Measurements from ENCODE around the gene TIGAR. TPM values are rescaled to one million over a fixed set of nuclear protein-coding genes. Genes with fewer than 3 reads are reported as not detected.

TIGAR gene
- total and polyA plus RNA-seq, 2 donors (not counting 1 experiment from before 2014, with no cell fraction given): 2.3 to 6.6 TPM

DNA sequence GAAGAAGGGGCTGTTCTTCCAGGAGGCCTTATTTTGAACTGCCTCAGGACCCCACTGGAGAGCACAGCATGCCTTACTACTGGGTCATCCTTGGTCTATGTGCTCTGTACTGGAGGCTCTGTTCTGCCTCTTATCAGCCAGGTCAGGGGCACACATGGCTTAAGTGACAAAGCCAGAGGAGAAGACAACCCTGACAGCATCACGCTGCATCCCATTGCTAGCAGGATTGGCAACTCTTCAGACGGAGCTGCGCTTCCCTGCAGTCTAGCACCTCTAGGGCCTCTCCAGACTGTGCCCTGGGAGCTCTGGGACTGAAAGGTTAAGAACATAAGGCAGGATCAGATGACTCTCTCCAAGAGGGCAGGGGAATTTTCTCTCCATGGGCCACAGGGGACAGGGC is 17.3 kb upstream of the TIGAR start:
- no peak overlapping the region for H3K4me3 ChIP-seq (ENCODE audit: control extremely low read depth in 1 of 5, extremely low read depth in 1 of 5, insufficient read depth in 1 of 5, low read depth in 2 of 5, low read length in 4 of 5)
- no peak for ATAC-seq (ENCODE audit: low read depth)
- Mint-ChIP-seq H3K27ac (no peak overlapping the region), H3K9me3 (ENCODE audit: insufficient read depth) (no peaks in the 10 kb centered on the region), H3K27me3 (no peaks in the 10 kb centered on the region), H3K4me1 (no peaks in the 10 kb centered on the region), H3K4me3 (no peak overlapping the region)
- 100% methylated on average over 3 of the region's 3 CpGs for WGBS (ENCODE audit: insufficient coverage)
- intact Hi-C loops (cut with micrococcal nuclease): no loop called here
- H3K27ac ChIP-seq (ENCODE audit: low read length in 2 of 2): no peak overlapping the region
- POLR2A ChIA-PET: no interaction called here
- no peaks in the 10 kb centered on the region for H3K79me2 ChIP-seq (ENCODE audit: control insufficient read depth, insufficient read depth, low read length)
- H3K9ac ChIP-seq (ENCODE audit: low read length): no peak overlapping the region
- no peaks in the 10 kb centered on the region for H3K27me3 ChIP-seq (replicated peaks in 1 of 4; ENCODE audit: control extremely low read depth in 1 of 4, control insufficient read depth in 3 of 4, insufficient read depth in 4 of 4, low read length in 3 of 4)
- CTCF ChIA-PET: no interaction called here
- DNase-seq: no peak
- no peaks in the 10 kb centered on the region for H3K9me3 ChIP-seq (ENCODE audit: control extremely low read depth in 1 of 3, control insufficient read depth in 2 of 3, insufficient read depth in 1 of 3, low read length in 2 of 3)
- no peak overlapping the region for H3K4me2 ChIP-seq (replicated peaks; ENCODE audit: low read depth, low read length, poor library complexity, severe bottlenecking)
- H3K36me3 ChIP-seq (replicated peaks in 1 of 2; ENCODE audit: control extremely low read depth in 1 of 2, control insufficient read depth in 1 of 2, extremely low read depth in 1 of 2, insufficient read depth in 2 of 2, low read length in 1 of 2): peaks cover 2 to 60% of the 10 kb centered on the region in 2 experiments
- no peak for TF ChIP-seq EZH2 (IDR thresholded peaks at IDR 0.05; ENCODE audit: borderline replicate concordance, insufficient read depth, low read depth, low read length, poor library complexity, severe bottlenecking)
- TF ChIP-seq, protein P1, sequence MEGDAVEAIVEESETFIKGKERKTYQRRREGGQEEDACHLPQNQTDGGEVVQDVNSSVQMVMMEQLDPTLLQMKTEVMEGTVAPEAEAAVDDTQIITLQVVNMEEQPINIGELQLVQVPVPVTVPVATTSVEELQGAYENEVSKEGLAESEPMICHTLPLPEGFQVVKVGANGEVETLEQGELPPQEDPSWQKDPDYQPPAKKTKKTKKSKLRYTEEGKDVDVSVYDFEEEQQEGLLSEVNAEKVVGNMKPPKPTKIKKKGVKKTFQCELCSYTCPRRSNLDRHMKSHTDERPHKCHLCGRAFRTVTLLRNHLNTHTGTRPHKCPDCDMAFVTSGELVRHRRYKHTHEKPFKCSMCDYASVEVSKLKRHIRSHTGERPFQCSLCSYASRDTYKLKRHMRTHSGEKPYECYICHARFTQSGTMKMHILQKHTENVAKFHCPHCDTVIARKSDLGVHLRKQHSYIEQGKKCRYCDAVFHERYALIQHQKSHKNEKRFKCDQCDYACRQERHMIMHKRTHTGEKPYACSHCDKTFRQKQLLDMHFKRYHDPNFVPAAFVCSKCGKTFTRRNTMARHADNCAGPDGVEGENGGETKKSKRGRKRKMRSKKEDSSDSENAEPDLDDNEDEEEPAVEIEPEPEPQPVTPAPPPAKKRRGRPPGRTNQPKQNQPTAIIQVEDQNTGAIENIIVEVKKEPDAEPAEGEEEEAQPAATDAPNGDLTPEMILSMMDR (IDR thresholded peaks at IDR 0.05): no peak
- no peaks in the 10 kb centered on the region for H3K4me1 ChIP-seq (ENCODE audit: control insufficient read depth in 2 of 2, insufficient read depth in 2 of 2, low read length in 2 of 2)
- no peaks in the 10 kb centered on the region for H4K20me1 ChIP-seq (ENCODE audit: control insufficient read depth, insufficient read depth, low read length, poor library complexity, severe bottlenecking)
- no peak overlapping the region for H2AFZ ChIP-seq (ENCODE audit: insufficient read depth, low read depth, low read length, poor library complexity, severe bottlenecking)

DNA sequence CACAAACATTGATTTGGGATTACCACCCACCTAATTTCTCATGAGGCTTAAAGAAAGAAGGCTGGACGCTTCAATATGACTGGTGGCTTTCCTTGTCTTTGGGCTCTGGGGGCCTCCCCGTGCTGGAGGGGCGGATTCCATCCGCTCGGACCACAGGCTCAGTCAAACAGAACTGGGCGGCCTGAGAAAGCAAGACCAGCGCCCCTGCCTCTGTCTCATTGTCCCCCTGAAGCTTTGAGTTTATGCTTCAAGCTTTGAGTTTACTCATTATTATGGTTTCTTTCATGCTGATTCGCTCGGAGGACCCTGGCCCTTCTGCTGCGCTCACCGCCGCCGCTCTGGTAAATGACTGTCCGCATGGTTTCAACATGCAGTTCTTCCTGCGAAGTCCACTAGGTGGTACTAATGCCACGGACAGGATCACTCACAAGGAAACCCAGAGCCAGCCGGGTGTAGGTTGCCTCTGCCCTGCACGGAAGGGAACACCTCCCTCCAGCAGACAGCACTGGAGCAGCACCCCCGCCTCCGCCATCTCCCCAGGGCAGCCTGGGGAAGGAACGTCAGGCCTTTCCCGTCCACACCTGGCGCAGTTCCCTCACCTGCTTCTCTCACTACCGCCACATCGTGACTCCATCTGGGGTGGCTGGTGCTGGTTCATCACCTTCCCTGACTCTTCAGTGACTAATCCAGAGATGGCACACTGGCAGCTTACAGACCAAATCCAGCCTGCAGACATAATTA is 13.2 kb upstream of the TIGAR start:
- TF ChIP-seq EZH2 (IDR thresholded peaks at IDR 0.05; ENCODE audit: borderline replicate concordance, insufficient read depth, low read depth, low read length, poor library complexity, severe bottlenecking): no peak
- TF ChIP-seq, protein P1 (IDR thresholded peaks at IDR 0.05): no peak
- no peaks in the 10 kb centered on the region for H3K79me2 ChIP-seq (ENCODE audit: control insufficient read depth, insufficient read depth, low read length)
- no peak overlapping the region for H3K27ac Mint-ChIP-seq
- no peaks in the 10 kb centered on the region for H4K20me1 ChIP-seq (ENCODE audit: control insufficient read depth, insufficient read depth, low read length, poor library complexity, severe bottlenecking)
- DNase-seq: peak; percentile 29
- no peaks in the 10 kb centered on the region for H3K27me3 ChIP-seq (replicated peaks in 1 of 4; ENCODE audit: control extremely low read depth in 1 of 4, control insufficient read depth in 3 of 4, insufficient read depth in 4 of 4, low read length in 3 of 4)
- H3K9ac ChIP-seq (ENCODE audit: low read length): no peak overlapping the region
- POLR2A ChIA-PET: no interaction called here
- peaks cover 4 to 30% of the 10 kb centered on the region in 2 experiments for H3K36me3 ChIP-seq (replicated peaks in 1 of 2; ENCODE audit: control extremely low read depth in 1 of 2, control insufficient read depth in 1 of 2, extremely low read depth in 1 of 2, insufficient read depth in 2 of 2, low read length in 1 of 2)
- H3K9me3 ChIP-seq (ENCODE audit: control extremely low read depth in 1 of 3, control insufficient read depth in 2 of 3, insufficient read depth in 1 of 3, low read length in 2 of 3): no peaks in the 10 kb centered on the region
- no peaks in the 10 kb centered on the region for H3K27me3 Mint-ChIP-seq
- no peak overlapping the region for H3K4me2 ChIP-seq (replicated peaks; ENCODE audit: low read depth, low read length, poor library complexity, severe bottlenecking)
- H3K9me3 Mint-ChIP-seq (ENCODE audit: insufficient read depth): no peaks in the 10 kb centered on the region
- WGBS (ENCODE audit: insufficient coverage): 73% methylated on average over 24 of the region's 25 CpGs
- no peak overlapping the region for H2AFZ ChIP-seq (ENCODE audit: insufficient read depth, low read depth, low read length, poor library complexity, severe bottlenecking)
- no peak overlapping the region for H3K4me3 Mint-ChIP-seq
- H3K27ac ChIP-seq (ENCODE audit: low read length in 2 of 2): no peak overlapping the region
- peak; percentile 41 for ATAC-seq (ENCODE audit: low read depth)
- intact Hi-C loops (cut with micrococcal nuclease): loop anchor here (1.0 kb wide), 1 partner anchor 220 kb away; no protein-coding TSS in a partner anchor
- CTCF ChIA-PET: interaction anchor here (0.6 kb wide), 1 partner anchor 47 kb away, joined by 4 read pairs; no protein-coding TSS in a partner anchor
- no peak overlapping the region for H3K4me3 ChIP-seq (ENCODE audit: control extremely low read depth in 1 of 5, extremely low read depth in 1 of 5, insufficient read depth in 1 of 5, low read depth in 2 of 5, low read length in 4 of 5)
- H3K4me1 ChIP-seq (ENCODE audit: control insufficient read depth in 2 of 2, insufficient read depth in 2 of 2, low read length in 2 of 2): no peaks in the 10 kb centered on the region
- no peaks in the 10 kb centered on the region for H3K4me1 Mint-ChIP-seq
